OCI-LY7 (cell line): ENCODE measurements around the gene MTCL1. TPM values are rescaled to one million over a fixed set of nuclear protein-coding genes. Genes with fewer than 3 reads are reported as not detected.

ENCODE experiments used
- BruUV-seq: library from RNA; stranded (reverse); fragments of 400-500 nt; replicated peaks from 2 replicates; lab custom pipeline; 2021; lab: Mats Ljungman, UMichigan
- CTCF ChIA-PET: fragments of 300-600 bp; sonication (Branson Sonifier 250); formaldehyde crosslinking; loops from one replicate; lab custom pipeline; 2022; ENCODE audit warnings: antibody characterized with exemption; ENCODE audit not compliant: unreplicated experiment; lab: Charles Lee
- POLR2A ChIA-PET: fragments of 300-600 bp; sonication (Branson Sonifier 250); formaldehyde crosslinking; loops from one replicate; lab custom pipeline; 2022; ENCODE audit warnings: antibody characterized with exemption; lab: Charles Lee
- DNase-seq: peaks from one replicate; pipeline ENCODE4 v3.0.0-alpha.2; 2015; ENCODE audit warnings: low spot score
- H2AFZ ChIP-seq: fragments of 200-600 bp; sonication (generic), shearing (Covaris generic); 2 replicates; pipeline ENCODE4 v1.6.1; 2014; ENCODE audit warnings: mild to moderate bottlenecking, antibody characterized with exemption, low read length, moderate library complexity
- H3K27ac ChIP-seq: fragments of 200-600 bp; sonication (generic); 2 replicates; pipeline ENCODE4 v1.5.1; 2014; ENCODE audit warnings: mixed run types, low read depth, mild to moderate bottlenecking, moderate library complexity, low read length, inconsistent platforms; ENCODE audit not compliant: poor library complexity, severe bottlenecking
- H3K36me3 ChIP-seq: fragments of 200-600 bp; sonication (generic); 2 replicates; pipeline ENCODE4 v1.6.1; 2014; ENCODE audit warnings: mild to moderate bottlenecking, antibody characterized with exemption, low read length, moderate library complexity, mixed read lengths; ENCODE audit not compliant: insufficient read depth
- H3K4me1 ChIP-seq: fragments of 200-600 bp; sonication (generic); 2 replicates; pipeline ENCODE4 v1.5.1; 2014; ENCODE audit warnings: mild to moderate bottlenecking, low read length; ENCODE audit not compliant: insufficient read depth, poor library complexity, severe bottlenecking
- H3K4me2 ChIP-seq: fragments of 200-600 bp; sonication (generic); 2 replicates; pipeline ENCODE4 v1.6.1; 2014; ENCODE audit warnings: mild to moderate bottlenecking, low read length
- H3K4me3 ChIP-seq: fragments of 200-600 bp; sonication (generic); 2 replicates; pipeline ENCODE4 v1.5.1; 2014; ENCODE audit warnings: mild to moderate bottlenecking, low read depth, low read length; ENCODE audit not compliant: poor library complexity, severe bottlenecking
- H3K79me2 ChIP-seq: fragments of 200-600 bp; sonication (generic); 2 replicates; pipeline ENCODE4 v1.6.1; 2016; ENCODE audit warnings: low read depth, mild to moderate bottlenecking, low read length, moderate library complexity, mixed read lengths; ENCODE audit not compliant: insufficient read depth
- H3K9me2 ChIP-seq: fragments of 200-600 bp; sonication (generic); 2 replicates; pipeline ENCODE4 v1.6.1; 2016; ENCODE audit warnings: mild to moderate bottlenecking, low read length, mixed read lengths; ENCODE audit not compliant: insufficient read depth
- H3K9me3 ChIP-seq: fragments of 200-600 bp; sonication (generic); 2 replicates; pipeline ENCODE4 v1.6.1; 2014; ENCODE audit warnings: mild to moderate bottlenecking, mixed run types, low read length, mixed read lengths
- H4K20me1 ChIP-seq: fragments of 200-600 bp; sonication (generic); 2 replicates; pipeline ENCODE4 v1.6.1; 2014; ENCODE audit warnings: mild to moderate bottlenecking, antibody characterized with exemption, low read length, moderate library complexity, mixed read lengths; ENCODE audit not compliant: insufficient read depth
- CTCF ChIP-seq: fragments of 200-600 bp; sonication (generic); conservative IDR thresholded peaks from 2 replicates; pipeline ENCODE4 v1.5.1; 2014; ENCODE audit warnings: mild to moderate bottlenecking, antibody characterized with exemption, low read length, moderate library complexity, mixed read lengths
- EZH2phosphoT487 ChIP-seq: fragments of 200-600 bp; sonication (generic); IDR thresholded peaks from 2 replicates; pipeline ENCODE4 v1.6.1; 2018; ENCODE audit warnings: low read depth, borderline replicate concordance, mild to moderate bottlenecking, mixed run types, antibody characterized with exemption, low read length, moderate library complexity, mixed read lengths
- intact Hi-C: fragments of 100-400 bp; cut with micrococcal nuclease; formaldehyde crosslinking; loops from one replicate; pipeline ENCODE4 v1.10.0; 2022; ENCODE audit not compliant: unreplicated experiment
- total RNA-seq, 2 experiments: library from RNA; depleted of rRNA in 1 of 2; stranded (reverse); fragments of >200 nt in 1 of 2; shearing (Covaris generic) in 1 of 2; gene quantifications; 2 replicates each; pipeline ENCODE4 v1.2.3, GENCODE V29; 2014 to 2022

The MTCL1 gene
- total RNA-seq, 2 experiments from 2014 or later = 96.8 to 159 TPM

- intact Hi-C loops = no loop called here
- Histone ChIP-seq H3K9me2 (no peaks in the 10 kb centered on the region), H3K4me3 (no peak overlapping the region), H4K20me1 (0 out of 2 replicates have a peak, but pooled peaks cover under 1% of the 10 kb centered on the region), H3K79me2 (peaks cover 17% of the 10 kb centered on the region), H3K4me1 (peaks cover 9% of the 10 kb centered on the region), H3K4me2 (no peak overlapping the region), H2AFZ (no peak overlapping the region), H3K27ac (no peak overlapping the region), H3K9me3 (no peaks in the 10 kb centered on the region), H3K36me3 (peaks cover 8% of the 10 kb centered on the region; the same call in 1 of the 2 replicates)
- ChIA-PET POLR2A (interaction anchor here (0.6 to 1.1 kb wide), 6 partner anchors 24 to 1073 kb away, joined by 3 to 4 read pairs (median 3); no protein-coding TSS in a partner anchor), CTCF (interaction anchor here (0.6 kb wide), 1 partner anchor 249 kb away, joined by 3 read pairs; no protein-coding TSS in a partner anchor)
- no peak for TF ChIP-seq EZH2phosphoT487
- no peak for TF ChIP-seq CTCF
- DNase-seq = no peak
- BruUV-seq = no TSS peak
Observed at GRCh38 chr18:8702668-8703067, 2.7 kb upstream of the MTCL1 start.

DNA sequence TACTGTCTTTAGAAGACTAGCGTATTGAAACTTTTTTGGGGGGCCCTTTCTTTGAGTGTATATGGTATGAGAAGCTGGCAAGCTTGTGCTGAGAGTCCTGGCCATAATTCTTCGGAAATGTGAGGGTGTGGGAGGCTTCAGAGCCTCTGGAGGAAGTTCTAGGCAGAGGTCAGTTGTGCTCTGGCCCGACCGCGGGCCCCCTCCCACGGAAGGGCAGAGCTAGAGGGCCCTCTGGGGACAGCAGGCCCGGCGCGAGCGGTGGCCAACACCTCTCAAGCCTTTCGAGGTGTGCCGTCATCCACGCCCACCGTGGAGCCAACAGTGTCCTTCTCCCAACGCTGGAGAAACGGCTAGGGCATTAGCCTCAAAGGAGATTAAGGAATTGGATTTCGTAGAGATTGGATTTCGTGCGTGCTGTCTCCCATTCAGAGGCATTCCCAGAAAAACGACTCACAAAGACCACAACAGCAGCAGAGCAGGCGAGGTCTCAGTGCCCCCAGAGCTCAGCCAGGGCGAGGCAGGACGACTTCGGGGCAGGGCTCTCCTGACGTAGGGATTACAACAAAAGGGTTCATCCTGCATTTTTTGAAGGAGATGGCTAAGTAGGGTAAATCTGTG, 2.2 kb upstream of the MTCL1 start:
- no peak overlapping the region for H2AFZ ChIP-seq
- BruUV-seq = no TSS peak
- intact Hi-C loops = no loop called here
- peaks cover 10% of the 10 kb centered on the region for H3K4me1 ChIP-seq
- no peak overlapping the region for H3K27ac ChIP-seq
- H3K9me3 ChIP-seq = no peaks in the 10 kb centered on the region
- H3K4me3 ChIP-seq = no peak overlapping the region
- ChIA-PET POLR2A (interaction anchor here (0.7 to 1.1 kb wide), 4 partner anchors 23 to 1073 kb away, joined by 3 to 4 read pairs (median 3); no protein-coding TSS in a partner anchor), CTCF (interaction anchor here (0.6 kb wide), 1 partner anchor 248 kb away, joined by 3 read pairs; no protein-coding TSS in a partner anchor)
- H3K79me2 ChIP-seq = peaks cover 22% of the 10 kb centered on the region
- H3K4me2 ChIP-seq = no peak overlapping the region
- DNase-seq = no peak
- H4K20me1 ChIP-seq = peaks cover 5% of the 10 kb centered on the region
- H3K36me3 ChIP-seq = peaks cover 13% of the 10 kb centered on the region
- no peaks in the 10 kb centered on the region for H3K9me2 ChIP-seq
- no peak for TF ChIP-seq EZH2phosphoT487
- TF ChIP-seq CTCF = no peak

DNA sequence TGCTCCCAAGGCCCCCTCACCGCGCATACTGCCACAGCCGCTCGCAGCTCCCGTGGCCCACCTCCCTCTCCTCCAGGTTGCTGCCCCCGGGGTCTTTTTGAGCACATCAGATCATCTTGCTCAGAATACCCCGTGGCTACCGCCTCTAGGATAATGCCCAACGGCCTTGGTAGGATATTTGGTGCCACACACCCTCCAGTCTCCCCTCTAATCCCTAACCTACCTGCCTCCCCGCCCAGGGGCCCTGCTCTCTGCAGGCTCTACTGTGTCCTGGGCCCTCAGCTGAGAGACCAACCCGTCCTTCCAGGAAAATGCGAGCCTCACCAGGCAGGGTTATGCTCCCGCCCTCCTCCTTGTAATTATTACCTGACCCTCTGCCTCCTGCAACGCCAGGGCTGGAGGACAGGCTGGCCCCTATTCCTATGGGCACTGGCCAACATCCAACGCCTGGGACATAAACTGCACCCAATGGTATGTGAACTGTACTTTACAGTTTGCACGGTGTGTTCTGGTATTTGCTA, 1.5 kb upstream of the MTCL1 start:
- ChIA-PET CTCF (no interaction called here), POLR2A (interaction anchor here (0.9 to 1.0 kb wide), 2 partner anchors 21 to 68 kb away, joined by 3 to 4 read pairs; no protein-coding TSS in a partner anchor)
- intact Hi-C loops = no loop called here

More for the DNA sequence above, 1.5 kb upstream of the MTCL1 start:
- no peak overlapping the region for H2AFZ ChIP-seq
- BruUV-seq = no TSS peak
- H3K27ac ChIP-seq = no peak overlapping the region
- peak overlapping the region; percentile 67 for H3K4me3 ChIP-seq
- H4K20me1 ChIP-seq = peaks cover 6% of the 10 kb centered on the region
- peak overlapping the region; percentile 91 for H3K4me2 ChIP-seq
- no peak for DNase-seq
- H3K36me3 ChIP-seq = peaks cover 20% of the 10 kb centered on the region
- no peaks in the 10 kb centered on the region for H3K9me3 ChIP-seq
- H3K4me1 ChIP-seq = peaks cover 17% of the 10 kb centered on the region
- no peaks in the 10 kb centered on the region for H3K9me2 ChIP-seq
- peaks cover 28% of the 10 kb centered on the region for H3K79me2 ChIP-seq
- TF ChIP-seq EZH2phosphoT487 (no peak), CTCF (no peak)
